ENCODE data around the gene VPS8.

VPS8 gene

DNA sequence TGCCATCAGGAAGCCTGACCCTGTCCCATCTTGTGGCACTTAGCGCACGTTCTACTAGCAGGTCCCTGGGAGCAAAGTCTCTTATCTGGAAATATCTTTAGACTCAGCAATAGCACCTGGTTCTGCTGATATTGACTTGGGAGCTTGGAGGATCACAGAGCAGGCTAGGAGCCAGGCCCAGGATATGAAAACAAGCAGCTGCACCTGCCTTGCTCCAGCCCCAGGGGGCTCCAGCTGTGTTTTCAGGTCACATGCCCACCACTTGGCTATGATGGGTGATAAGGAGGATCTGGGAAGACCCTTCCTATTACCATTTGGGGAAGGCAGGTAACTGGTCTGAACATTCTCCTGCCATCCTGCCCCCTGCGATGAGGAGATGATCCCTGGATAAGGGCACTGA is 253.1 kb downstream of the VPS8 start:
- DNase-seq, result peak; percentile 14

DNA sequence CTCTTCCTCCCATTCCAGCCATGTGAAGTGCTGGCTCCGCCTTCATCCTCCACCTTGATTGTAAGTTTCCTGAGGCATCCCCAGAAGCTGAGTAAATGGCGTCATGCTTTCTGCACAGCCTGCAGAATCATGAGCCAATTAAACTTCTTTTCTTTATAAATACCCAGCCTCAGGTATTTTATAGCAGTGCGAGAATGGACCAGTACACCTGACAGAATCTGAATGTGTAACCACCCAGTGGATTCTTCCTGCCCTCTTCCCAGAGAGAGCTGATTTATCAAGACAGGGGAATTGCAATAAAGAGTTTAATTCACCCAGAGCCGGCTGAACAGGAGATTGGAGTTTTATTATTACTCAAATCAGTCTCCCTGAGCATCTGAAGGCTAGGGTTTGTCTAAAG is 254.3 kb downstream of the VPS8 start:
- no peak for DNase-seq

DNA sequence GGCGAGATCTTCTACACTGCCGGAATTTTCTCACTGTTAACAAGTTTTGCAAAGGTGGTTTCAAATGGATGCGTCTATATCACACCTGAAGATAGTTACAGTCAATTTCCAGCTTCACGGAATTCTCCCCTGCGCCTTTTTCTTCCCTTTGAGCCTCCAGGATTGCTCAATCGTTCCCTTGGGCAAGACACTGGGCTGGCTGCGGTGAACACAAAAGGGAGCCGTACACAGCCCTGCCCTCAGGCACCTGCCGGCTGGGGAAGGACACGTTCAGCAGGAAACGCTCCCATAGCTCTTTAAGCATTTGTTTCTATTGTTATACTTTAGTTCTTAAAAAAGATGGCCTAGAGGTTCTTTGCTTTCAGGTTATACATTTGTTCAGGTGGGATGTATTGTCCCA is 255.2 kb downstream of the VPS8 start:
- DNase-seq, result no peak

DNA sequence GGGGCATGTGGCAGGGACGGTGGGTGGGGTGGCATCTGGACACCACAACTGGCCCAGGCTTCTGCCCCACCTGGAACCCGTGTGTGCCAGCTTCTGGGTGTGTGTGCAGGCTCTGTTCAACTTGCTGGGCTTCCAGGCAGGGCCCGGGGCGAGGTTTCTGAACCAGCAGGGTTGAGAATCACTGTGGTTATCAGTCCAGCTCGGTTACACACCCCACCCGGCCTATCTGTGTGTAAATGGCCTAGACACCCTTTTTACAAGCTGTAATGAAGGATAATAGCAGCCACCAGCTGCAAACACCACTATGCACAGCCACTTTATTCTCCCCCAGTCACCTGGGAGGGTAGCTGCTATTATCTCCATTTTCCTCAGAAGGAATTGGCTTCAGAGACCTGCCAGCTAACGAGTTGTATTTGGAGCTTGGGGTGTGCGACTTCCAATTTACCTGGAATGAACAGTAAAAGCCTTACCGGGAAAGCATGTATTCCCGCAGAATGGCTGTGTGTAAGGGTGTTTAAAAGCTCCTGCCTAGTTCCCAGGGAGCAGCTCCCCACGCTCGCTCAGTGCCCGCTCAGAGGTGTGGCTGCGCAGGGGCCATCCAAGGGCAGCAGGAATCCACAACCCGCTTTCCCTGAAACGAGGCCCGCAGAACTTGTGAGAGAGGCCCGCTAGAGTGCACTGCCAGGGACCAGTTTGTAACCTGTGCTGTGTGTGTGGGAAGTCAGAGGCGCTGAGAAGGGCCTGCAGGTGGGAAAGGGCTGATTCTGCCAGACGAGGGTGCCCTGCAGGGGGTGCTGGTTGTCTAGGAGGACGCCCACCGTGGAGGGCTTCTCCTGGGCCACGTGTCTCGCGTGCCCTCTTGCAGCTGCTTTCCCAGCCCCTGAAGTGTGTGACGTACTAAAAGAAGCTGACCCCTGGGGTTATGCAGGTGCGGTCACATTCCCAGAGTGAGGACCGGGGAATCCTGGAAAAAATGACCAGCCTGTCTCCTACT is 257.4 kb downstream of the VPS8 start:
- no peak for DNase-seq

DNA sequence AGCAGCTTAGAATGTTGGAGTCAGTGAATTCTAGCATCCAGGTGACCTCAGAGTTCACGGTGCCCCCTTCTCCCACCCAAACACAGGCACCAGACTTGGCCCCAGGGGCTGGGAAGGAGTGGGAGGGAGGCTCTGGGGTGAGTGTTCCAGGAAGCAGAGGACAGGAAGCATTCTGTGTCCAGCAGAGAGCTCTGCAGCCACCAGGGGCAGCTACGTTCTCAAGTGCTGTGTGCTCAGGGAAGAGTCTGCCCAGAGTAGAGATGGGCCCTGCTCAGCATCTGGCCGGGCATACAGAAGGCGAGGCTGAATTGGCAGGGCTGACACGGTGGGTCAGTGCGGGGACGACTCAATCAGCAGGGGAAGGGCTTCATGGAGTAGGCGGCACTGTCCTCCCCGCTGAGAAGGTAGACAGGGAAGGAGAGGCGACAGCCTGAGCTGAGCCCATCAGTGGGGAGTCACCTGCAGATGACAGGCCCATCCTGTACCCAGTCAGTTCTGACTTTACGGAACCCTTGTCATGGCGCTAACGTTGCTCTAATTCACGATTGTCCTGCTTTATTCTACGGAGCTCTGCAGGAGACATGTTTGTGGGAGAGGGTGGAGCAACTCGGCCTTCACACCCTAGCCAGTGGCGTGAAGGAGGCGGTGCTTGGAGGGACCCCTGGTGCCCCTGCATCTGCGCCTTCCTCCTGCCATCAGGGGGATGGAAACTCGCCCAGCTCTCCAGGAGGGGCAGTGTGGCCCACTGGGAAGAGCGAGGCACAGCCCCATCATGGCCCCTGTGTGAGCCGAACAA is 258.7 kb downstream of the VPS8 start:
- no peak for DNase-seq

DNA sequence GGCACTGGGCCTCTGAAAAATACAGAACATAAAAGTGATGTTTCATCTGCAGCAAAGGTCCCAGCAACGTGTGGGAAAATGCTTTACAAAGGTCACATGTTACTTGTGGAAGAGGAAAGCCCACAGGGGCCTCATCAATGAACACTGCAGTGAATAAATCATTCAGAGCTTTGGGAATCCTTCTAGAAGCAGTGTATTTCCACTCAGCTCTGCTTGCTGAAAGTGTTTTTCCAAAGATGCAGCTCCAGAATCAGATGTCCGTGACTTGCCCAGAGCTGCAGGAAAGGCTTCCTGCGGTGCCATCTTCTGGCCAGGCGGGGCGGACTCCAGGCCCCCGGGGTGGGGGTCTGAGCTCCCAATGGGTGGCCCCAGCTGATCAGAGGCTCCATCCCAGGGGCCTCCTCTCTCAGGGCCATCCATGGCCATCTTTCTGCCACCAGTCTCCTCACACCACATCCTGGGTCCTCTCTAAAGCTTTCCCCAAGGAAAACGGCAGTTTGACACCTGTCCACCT is 259.4 kb downstream of the VPS8 start:
- DNase-seq, result no peak

DNA sequence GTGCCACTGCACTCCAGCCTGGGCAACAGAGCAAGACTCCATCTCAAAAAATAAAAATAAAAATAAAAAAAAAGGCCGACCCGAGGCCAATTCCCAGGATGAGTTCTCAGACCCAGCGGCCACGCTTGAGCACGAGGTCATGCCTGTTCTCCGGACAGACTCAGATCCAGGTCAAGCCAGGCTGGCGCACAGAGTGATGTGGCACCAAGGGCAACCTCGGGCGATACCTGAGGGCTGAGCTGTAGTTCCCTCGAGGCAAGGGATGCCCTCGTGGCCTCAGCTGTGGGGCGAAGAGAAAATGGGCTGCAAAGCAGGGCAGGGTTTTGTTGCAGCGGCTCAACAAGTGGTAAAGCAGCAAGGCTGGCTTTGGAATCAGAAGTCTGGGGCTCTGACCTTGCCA is 263.6 kb downstream of the VPS8 start:
- no peak for DNase-seq

DNA sequence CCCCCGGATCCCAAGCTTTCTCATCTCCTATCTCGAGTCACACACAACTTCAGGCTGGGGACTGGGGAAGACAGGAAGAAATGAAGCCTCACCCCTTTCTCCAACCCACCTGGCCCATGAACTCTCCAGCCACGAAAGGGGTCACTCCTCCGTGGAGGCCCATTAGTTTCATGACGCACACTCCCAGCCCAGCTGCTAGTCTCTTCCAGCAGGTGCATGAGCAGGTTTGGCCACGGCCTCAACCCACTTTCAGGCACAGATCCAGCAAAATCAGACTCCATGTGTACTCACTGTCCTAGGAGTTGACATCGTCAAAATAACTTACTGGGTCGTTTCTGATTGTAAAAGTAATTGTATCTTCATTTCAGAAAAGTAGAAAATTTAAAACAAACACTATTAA is 264.3 kb downstream of the VPS8 start:
- no peak for DNase-seq

DNA sequence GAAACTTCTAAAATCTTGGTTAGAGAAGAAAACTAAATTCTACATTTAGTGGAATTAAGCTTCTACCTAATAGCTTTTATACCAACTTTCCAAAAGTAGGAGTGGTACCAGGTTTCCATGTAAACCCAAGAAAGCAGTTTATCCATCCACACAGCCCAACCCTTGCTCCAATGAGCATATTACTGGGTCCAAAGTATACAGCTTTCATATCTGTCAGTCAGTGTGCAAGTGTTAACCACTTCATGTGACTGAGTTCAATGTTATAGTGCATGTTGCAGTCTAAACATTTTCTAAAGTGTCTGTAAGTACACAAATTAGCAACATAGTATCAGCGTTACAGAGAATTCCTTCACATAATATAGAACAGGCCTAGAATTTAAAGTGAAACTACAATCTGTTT is 267.7 kb downstream of the VPS8 start:
- no peak for DNase-seq

DNA sequence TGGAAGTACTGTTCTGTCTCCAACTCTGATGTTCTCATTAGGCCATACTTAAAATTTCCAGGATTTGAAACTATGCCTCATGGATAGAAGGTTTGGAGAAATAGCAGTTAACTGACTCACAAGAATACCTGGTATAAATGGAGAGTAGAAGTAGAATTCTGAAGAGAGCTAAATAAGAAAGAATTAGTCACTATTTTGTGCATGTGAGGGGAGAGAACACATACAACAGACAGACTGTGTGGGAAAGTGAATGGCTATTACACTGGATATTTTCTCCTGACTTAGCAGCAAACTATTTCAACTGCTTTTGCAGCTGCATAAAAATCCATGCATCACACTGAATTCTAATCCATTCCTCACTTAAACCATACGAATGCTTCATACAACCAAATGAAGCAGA is 269.6 kb downstream of the VPS8 start:
- no peak for DNase-seq

DNA sequence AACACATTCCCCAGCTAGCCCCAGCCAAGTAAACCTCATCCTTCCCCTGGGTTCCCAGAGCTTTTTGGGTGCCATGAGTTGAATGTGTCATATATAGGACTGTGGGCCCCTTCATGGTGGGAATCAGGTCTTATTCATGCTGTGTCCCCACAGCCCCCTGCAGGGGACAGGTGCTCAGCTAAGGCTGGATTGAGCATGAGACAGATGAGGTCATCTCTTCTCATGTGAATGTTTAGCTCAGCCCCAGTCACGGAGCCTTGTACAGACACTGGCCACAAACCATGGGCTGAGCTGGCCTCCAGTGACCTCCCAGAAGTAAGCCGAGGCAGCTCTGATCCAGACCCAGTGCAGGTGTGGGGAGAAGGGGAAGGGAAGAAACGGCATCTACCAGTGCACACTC is 270.2 kb downstream of the VPS8 start:
- no peak for DNase-seq

DNA sequence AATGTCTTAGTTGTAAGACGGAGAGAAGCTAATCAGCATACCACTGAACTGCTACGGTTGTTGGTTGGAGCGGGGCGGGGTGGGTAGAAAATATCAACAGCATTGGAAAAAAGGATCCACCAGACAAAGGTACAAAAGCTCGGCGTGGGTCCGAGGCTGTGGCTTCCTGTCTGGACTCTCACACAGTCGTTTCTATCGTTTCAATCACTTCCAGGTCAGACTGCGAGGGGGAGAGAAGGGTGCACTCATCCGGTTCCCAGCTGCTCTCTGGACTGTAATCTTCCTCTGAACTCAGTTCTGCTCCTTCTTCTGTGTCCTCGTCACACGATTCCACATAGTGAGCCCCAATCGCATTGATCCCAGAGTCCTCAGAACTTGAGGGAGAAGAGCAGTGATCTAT is 270.9 kb downstream of the VPS8 start:
- no peak for DNase-seq

DNA sequence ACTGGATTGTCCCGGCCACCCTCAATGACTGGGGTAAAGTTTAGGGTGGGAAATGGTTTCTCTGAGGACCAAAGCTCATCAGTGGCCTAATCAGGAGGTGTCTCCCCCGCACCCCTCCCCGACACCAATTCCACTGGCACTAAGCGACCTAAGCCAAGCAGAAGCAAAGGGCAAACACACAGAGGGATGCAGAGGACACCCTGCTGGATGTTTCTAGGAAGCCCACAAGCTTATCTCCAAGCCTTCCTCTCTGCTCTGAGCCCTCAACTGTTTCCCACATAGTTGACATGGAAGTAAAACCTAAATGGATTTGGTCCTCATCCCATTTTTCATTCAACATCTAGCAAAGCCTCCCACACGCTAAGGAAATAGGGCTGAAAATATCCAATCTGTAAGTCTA is 272.4 kb downstream of the VPS8 start:
- DNase-seq, result no peak

DNA sequence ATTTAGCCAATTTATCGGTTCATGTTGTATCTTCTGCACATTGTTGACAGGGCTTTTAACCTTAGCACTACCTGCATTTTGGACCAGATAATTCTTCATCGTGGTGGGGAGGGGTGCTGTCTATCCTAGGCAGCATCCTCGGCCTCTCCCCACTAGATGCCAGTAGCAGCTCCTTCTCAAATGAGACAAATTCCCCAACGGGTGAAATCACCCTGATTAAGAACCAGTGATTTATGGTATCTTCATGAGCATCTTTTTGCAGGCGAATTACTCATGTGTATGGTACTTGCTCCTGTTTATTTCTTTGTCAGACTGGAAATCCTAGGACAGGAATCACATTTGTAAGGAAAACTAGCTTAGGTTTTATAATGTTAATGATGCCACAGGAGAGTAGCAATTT is 272.9 kb downstream of the VPS8 start:
- no peak for DNase-seq

DNA sequence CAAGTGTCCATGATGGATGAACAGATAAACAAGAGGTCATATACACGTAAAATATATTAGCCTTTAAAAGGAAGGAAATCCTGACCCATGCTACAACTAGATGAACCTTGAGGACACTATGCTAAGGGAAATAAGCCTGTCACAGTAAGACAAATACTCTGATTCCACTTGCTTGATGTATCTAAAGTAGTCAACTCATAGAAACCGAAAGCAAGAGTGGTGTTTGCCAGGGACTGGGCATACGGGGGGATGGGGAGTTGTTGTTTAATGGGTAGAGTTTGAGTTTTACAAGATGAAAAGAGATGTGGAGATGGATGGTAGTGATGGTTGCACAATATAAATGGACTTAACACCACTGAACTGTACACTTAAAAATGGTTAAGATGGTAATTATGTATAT is 275.5 kb downstream of the VPS8 start:
- DNase-seq, result no peak

DNA sequence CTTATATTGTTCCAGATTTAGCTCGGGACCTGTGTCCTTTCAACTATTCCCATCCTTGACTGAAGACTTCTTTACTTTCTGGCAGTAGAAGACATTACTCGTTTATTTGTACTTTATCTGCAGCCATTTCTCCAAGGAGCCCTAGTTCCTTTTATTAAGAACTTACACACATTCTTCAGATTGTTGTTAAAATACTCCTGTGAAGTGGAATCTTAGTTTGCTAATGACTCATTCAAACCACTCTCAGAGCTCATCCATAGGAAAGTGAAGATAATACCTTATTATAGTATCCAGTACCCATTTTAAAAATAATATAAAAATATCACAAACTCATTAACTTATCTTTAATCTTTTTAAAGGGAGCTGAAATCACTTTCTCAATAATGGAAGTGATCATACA is 277.4 kb downstream of the VPS8 start:
- DNase-seq, result no peak

DNA sequence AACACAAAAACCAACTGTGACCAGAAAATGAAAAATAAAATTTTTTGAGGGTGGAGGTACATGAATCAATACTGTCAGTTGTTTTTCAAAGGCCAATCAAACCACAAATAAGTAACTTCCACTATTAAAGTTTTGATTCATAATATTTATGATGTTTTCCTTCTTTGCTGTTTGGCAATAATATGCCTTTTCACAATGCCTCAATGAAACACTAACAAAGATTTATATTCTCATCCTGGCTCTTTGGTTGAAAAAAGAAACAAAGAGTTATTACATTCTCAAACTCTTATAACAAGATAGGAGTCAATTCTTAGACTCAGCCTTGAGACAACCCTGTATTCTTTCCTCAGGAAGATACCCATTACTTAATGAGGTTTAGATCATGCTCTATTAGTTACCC is 277.8 kb downstream of the VPS8 start:
- no peak for DNase-seq

DNA sequence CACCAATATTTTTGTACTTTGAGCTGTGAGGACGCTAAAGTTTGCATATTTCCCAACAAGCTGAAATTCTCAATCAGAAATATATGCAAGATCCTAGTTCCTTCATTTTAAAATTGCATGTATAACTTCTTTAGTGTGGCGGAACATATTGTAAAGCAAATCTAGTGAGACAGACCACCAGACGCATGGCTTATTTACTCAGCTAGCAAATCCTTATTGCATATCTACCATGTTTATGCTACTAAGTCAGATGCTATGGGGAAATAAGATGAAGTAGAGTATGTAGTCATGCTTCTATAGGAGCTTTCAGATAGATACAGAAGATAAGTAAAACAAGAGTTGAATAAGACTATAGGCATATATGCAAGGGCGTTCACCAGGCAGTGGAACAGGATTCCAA is 278.8 kb downstream of the VPS8 start:
- no peak for DNase-seq

DNA sequence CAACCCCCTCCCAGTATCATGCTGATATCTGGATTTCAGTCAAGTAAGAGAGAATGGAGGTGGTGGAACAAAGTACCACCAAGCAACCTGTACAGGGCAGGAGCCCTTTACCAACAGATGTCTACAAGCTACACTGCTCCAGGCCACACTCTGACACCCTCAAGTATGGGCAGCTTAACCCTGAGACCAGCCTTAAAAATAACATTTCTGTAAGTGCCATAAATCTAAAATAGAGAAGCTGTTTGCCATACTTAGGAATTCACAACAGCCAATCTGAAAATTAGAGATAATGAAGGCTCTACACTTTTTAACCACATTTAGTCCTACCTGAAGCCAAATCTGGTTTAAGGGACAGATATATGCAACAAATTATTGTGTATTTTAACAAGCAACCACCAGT is 281.1 kb downstream of the VPS8 start:
- DNase-seq, result no peak

DNA sequence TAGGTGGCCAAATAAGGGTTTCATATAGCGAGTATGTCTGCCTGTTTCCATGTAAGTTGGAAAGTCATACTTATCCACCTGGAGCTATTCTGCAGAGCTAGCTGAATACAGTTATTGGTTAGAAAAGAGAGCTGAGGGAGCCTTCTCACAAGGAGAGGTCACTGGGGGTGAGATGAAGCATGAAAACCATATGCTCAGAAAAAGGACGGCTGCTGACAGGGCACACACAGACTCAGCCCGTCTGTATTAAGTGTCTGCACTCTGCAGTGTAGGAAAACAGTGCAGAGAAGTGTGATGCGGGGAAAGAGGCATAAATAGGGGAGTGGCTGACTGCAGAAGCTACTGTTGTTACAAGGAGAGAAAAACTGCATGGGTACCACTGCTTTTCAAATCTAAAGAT is 282.7 kb downstream of the VPS8 start:
- no peak for DNase-seq

Data from NCI-H1092 (cell line).